Transverse colon (tissue), 4 donors: Measurements from ENCODE around the gene SH2D4B. TPM values are rescaled to one million over a fixed set of nuclear protein-coding genes. Genes with fewer than 3 reads are reported as not detected.

Experiments used
- DNase-seq: peaks from one replicate; pipeline ENCODE4 v3.0.0-alpha.2; 2019
- H3K27ac ChIP-seq, 4 donors: fragments of 200-600 bp; sonication (generic); 2 replicates each; pipeline ENCODE4 v1.5.1; 2016 to 2018; ENCODE audit warnings: inconsistent platforms in 4 of 4
- H3K27me3 ChIP-seq: fragments of 200-600 bp; sonication (generic); 2 replicates; pipeline ENCODE4 v1.5.1; 2017; ENCODE audit warnings: inconsistent platforms
- H3K36me3 ChIP-seq, 4 donors: fragments of 200-600 bp; sonication (generic); 2 replicates each; pipeline ENCODE4 v1.5.1; 2017 to 2019; ENCODE audit warnings: inconsistent platforms in 4 of 4
- H3K4me1 ChIP-seq, 4 donors: fragments of 200-600 bp; sonication (generic); 2 replicates each; pipeline ENCODE4 v1.5.1; 2017 to 2020; ENCODE audit warnings: inconsistent platforms in 4 of 4
- H3K4me3 ChIP-seq, 4 donors: fragments of 200-600 bp; sonication (generic); 1 replicate in 1 of 4; 2 replicates in 3 of 4; pipeline versions ENCODE4 v1.5.1 to v1.6.1; 2017 to 2019; ENCODE audit warnings: inconsistent platforms in 4 of 4
- H3K9me3 ChIP-seq, 2 donors: fragments of 200-600 bp; sonication (generic); 2 replicates each; pipeline ENCODE4 v1.5.1; 2017 to 2019; ENCODE audit warnings: inconsistent platforms in 2 of 2
- CTCF ChIP-seq, 5 experiments: fragments of 200-600 bp in 3 of 5; fragments of 450-650 bp in 2 of 5; sonication (generic) in 3 of 5; IDR thresholded peaks; 1 replicate in 2 of 5; 2 replicates in 3 of 5; pipeline ENCODE4 v1.5.1; 2016 to 2017; ENCODE audit warnings: antibody characterized with exemption in 5 of 5, inconsistent platforms in 3 of 5, mild to moderate bottlenecking in 2 of 5, moderate library complexity in 1 of 5
- EP300 ChIP-seq: sonication (generic); formaldehyde crosslinking; IDR thresholded peaks from one replicate; pipeline ENCODE4 v1.6.1; 2017; ENCODE audit warnings: antibody characterized with exemption, low read depth
- POLR2A ChIP-seq: fragments of 450-650 bp; IDR thresholded peaks from one replicate; pipeline ENCODE4 v1.6.1; 2016; ENCODE audit warnings: antibody characterized with exemption, mild to moderate bottlenecking, moderate library complexity
- POLR2AphosphoS5 ChIP-seq, 3 donors: sonication (generic); formaldehyde crosslinking; IDR thresholded peaks; one replicate each; pipeline ENCODE4 v1.6.1; 2016; ENCODE audit warnings: antibody characterized with exemption in 3 of 3
- WGBS, 2 donors: methylation state at CpG; one replicate each; pipeline ENCODE4 v1.1.5; 2018; ENCODE audit warnings: low coverage in 1 of 2; 5-methylcytosine and 5-hydroxymethylcytosine counted together
- in situ Hi-C, 4 donors: fragments of 200-750 bp; cut with MboI; loops; one replicate each; pipeline versions ENCODE4 v1.15.0 to v1.15.1; 2017; ENCODE audit warnings: low sequenced_read_pairs in 3 of 4, low pct_ligation_motif_present in 1 of 4, low pct_unique_long_range_greater_than_20kb in 1 of 4
- intact Hi-C: fragments of 100-400 bp; cut with DNase I; formaldehyde crosslinking; loops from one replicate; pipeline ENCODE4 v1.15.1; 2023; ENCODE audit warnings: low total_unique reads
- total RNA-seq, 4 donors: library from RNA; depleted of rRNA; stranded (reverse); fragments of >200 nt; gene quantifications; one replicate each; pipeline ENCODE4 v1.1.0, GENCODE V29; 2016

Gene SH2D4B
- total RNA-seq, 4 donors from 2014 or later, result 0.32 TPM; not detected in 3

GRCh38 chr10:80528185-80528700 is 9.5 kb upstream of the SH2D4B start:
- intact Hi-C loops (no loop called here), in situ Hi-C loops (no loop called here)
- Histone ChIP-seq H3K27me3 (no peaks in the 10 kb centered on the region), H3K36me3 (no peaks in the 10 kb centered on the region), H3K27ac (no peak overlapping the region), H3K9me3 (no peaks in the 10 kb centered on the region), H3K4me1 (peaks cover 0 to 23% (median 4%) of the 10 kb centered on the region in 4 donors), H3K4me3 (no peak overlapping the region)
- TF ChIP-seq EP300 (no peak), POLR2AphosphoS5 (IDR thresholded peaks at IDR 0.05) (no peak), POLR2A (no peak), CTCF (IDR thresholded peaks at IDR 0.05) (no peak)
- DNase-seq, result no peak
- WGBS, 2 donors, result 83% methylated on average over 2 of the region's 2 CpGs; no CpG with 5 or more reads in 1 of the 2 donors

GRCh38 chr10:80528901-80529300 is 8.8 kb upstream of the SH2D4B start:
- no peak for TF ChIP-seq POLR2AphosphoS5 (IDR thresholded peaks at IDR 0.05)
- no peak for TF ChIP-seq EP300
- no peak for TF ChIP-seq POLR2A
- no peak for TF ChIP-seq CTCF (IDR thresholded peaks at IDR 0.05)
- Histone ChIP-seq H3K36me3 (no peaks in the 10 kb centered on the region), H3K4me1 (peaks cover 0 to 23% (median 4%) of the 10 kb centered on the region in 4 donors), H3K9me3 (no peaks in the 10 kb centered on the region), H3K27me3 (no peaks in the 10 kb centered on the region), H3K27ac (peak overlapping the region in 2 of 4 donors; percentile 5 to 15), H3K4me3 (no peak overlapping the region)
- no peak for DNase-seq
- in situ Hi-C loops (no loop called here), intact Hi-C loops (no loop called here)
- WGBS, 2 donors, result 82% methylated on average over 6 of the region's 6 CpGs; no CpG with 5 or more reads in 1 of the 2 donors

- Histone ChIP-seq H3K36me3 (no peaks in the 10 kb centered on the region), H3K27me3 (no peaks in the 10 kb centered on the region), H3K9me3 (no peaks in the 10 kb centered on the region), H3K27ac (peak overlapping the region in 3 of 4 donors; percentile 5 to 15 (median 5)), H3K4me3 (no peak overlapping the region), H3K4me1 (peaks cover 0 to 23% (median 4%) of the 10 kb centered on the region in 4 donors)
- no peak for TF ChIP-seq POLR2AphosphoS5 (IDR thresholded peaks at IDR 0.05)
- TF ChIP-seq CTCF (IDR thresholded peaks at IDR 0.05), result no peak
- TF ChIP-seq EP300, result no peak
- no peak for TF ChIP-seq POLR2A
- intact Hi-C loops, result no loop called here
- no peak for DNase-seq
- in situ Hi-C loops, result no loop called here
- WGBS, 2 donors, result 44 to 67% methylated on average over 12 of the region's 12 CpGs
These were observed 8.1 kb upstream of the SH2D4B start for GRCh38 chr10:80529604-80530003.

GRCh38 chr10:80530251-80530650 is 7.5 kb upstream of the SH2D4B start:
- Histone ChIP-seq H3K27me3 (no peaks in the 10 kb centered on the region), H3K9me3 (no peaks in the 10 kb centered on the region), H3K4me3 (no peak overlapping the region), H3K4me1 (peaks cover 0 to 23% (median 4%) of the 10 kb centered on the region in 4 donors), H3K36me3 (no peaks in the 10 kb centered on the region), H3K27ac (peak overlapping the region in 1 of 4 donors; percentile 5)
- intact Hi-C loops, result no loop called here
- TF ChIP-seq POLR2AphosphoS5 (IDR thresholded peaks at IDR 0.05), result no peak
- TF ChIP-seq POLR2A, result no peak
- no peak for TF ChIP-seq EP300
- TF ChIP-seq CTCF (IDR thresholded peaks at IDR 0.05), result peak in 3 of 5 experiments; percentile 14 to 36 (median 25)
- in situ Hi-C loops, result no loop called here
- WGBS, 2 donors, result 25% methylated on average over 2 of the region's 2 CpGs; no CpG with 5 or more reads in 1 of the 2 donors
- peak; percentile 33 for DNase-seq
